ENCODE data around the gene PTN. TPM values are rescaled to one million over a fixed set of nuclear protein-coding genes. Genes with fewer than 3 reads are reported as not detected.

Gene PTN
- polyA plus RNA-seq, 3 donors, result not detected

DNA sequence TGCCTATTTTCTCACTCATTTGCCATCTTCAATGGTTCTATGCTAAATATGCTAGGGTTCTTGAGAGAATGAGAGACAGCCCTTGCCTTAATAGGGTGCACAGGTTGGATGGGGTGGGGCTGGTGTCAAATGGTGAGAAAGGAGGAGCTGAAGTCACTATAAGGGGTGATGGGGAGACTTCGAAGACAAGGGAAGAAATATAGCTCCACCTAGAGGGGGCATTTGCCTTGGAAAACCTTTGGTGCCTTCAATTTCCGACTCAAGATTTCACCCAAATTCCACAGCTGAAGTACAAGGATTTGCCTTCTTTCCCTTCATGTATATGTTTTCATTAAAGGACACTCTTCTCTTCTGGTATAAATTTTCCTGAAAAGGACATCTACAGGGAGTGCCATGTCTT is 5.6 kb downstream of the PTN start:
- Mint-ChIP-seq H3K9me3 (peaks cover 0 to 10% (median 4%) of the 10 kb centered on the region in 7 donors), H3K4me3 (no peak overlapping the region), H3K4me1 (no peaks in the 10 kb centered on the region), H3K27me3 (ENCODE audit: low read depth in 3 of 3) (no peaks in the 10 kb centered on the region), H3K36me3 (no peaks in the 10 kb centered on the region), H3K27ac (no peak overlapping the region)
- TF ChIP-seq, protein P1, sequence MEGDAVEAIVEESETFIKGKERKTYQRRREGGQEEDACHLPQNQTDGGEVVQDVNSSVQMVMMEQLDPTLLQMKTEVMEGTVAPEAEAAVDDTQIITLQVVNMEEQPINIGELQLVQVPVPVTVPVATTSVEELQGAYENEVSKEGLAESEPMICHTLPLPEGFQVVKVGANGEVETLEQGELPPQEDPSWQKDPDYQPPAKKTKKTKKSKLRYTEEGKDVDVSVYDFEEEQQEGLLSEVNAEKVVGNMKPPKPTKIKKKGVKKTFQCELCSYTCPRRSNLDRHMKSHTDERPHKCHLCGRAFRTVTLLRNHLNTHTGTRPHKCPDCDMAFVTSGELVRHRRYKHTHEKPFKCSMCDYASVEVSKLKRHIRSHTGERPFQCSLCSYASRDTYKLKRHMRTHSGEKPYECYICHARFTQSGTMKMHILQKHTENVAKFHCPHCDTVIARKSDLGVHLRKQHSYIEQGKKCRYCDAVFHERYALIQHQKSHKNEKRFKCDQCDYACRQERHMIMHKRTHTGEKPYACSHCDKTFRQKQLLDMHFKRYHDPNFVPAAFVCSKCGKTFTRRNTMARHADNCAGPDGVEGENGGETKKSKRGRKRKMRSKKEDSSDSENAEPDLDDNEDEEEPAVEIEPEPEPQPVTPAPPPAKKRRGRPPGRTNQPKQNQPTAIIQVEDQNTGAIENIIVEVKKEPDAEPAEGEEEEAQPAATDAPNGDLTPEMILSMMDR (IDR thresholded peaks at IDR 0.05), result no peak
- Histone ChIP-seq H3K4me3 (replicated peaks in 1 of 3; ENCODE audit: low read depth in 2 of 3, low read length in 3 of 3) (no peak overlapping the region), H3K27me3 (ENCODE audit: control insufficient read depth in 2 of 2, insufficient read depth in 2 of 2, low read length in 2 of 2) (no peaks in the 10 kb centered on the region), H3K4me2 (replicated peaks; ENCODE audit: extremely low read depth, low read length, poor library complexity, severe bottlenecking) (no peak overlapping the region), H3K79me2 (ENCODE audit: insufficient read depth, low read length) (no peaks in the 10 kb centered on the region), H3K4me1 (ENCODE audit: control insufficient read depth in 1 of 2, insufficient read depth in 2 of 2, low read length in 2 of 2) (no peaks in the 10 kb centered on the region), H4K20me1 (ENCODE audit: insufficient read depth, low read length) (no peaks in the 10 kb centered on the region), H2AFZ (ENCODE audit: insufficient read depth, low read depth, low read length, poor library complexity, severe bottlenecking) (no peak overlapping the region), H3K27ac (ENCODE audit: low read depth in 1 of 2, low read length in 2 of 2) (no peak overlapping the region), H3K9me3 (replicated peaks in 1 of 2; ENCODE audit: control insufficient read depth in 1 of 2, insufficient read depth in 1 of 2, low read length in 2 of 2) (peaks cover 4 to 6% of the 10 kb centered on the region in 2 donors), H3K36me3 (replicated peaks in 1 of 2; ENCODE audit: control insufficient read depth in 1 of 2, insufficient read depth in 2 of 2, low read length in 2 of 2) (no peaks in the 10 kb centered on the region), H3K9ac (ENCODE audit: insufficient read depth, low read length, poor library complexity, severe bottlenecking) (no peak overlapping the region)
- WGBS (ENCODE audit: insufficient coverage), result no CpG with 5 or more reads among the region's 2 CpGs
- no peak for DNase-seq
- intact Hi-C loops (cut with micrococcal nuclease), result no loop called here

DNA sequence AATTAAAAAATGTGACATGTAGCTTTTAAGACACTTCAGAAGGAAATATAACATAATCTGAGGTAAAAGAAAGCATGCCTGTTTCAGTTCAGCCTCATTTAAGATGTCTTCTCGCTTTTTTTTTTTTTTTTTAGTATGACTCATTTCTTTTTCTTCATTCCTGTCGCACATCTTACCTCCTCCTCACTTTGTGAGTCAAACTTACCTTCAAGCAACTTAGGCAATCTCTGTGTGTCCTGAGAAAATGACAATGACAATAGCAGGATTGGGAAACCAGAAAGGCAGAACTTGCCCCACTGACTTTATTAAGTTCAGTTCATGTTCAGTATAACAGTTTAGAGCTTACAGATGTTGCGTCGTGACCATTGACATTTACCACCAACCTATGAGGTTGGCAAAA is 7.7 kb downstream of the PTN start:
- H3K4me3 Mint-ChIP-seq, result no peak overlapping the region
- H3K4me1 Mint-ChIP-seq, result no peaks in the 10 kb centered on the region
- H3K4me2 ChIP-seq (replicated peaks; ENCODE audit: extremely low read depth, low read length, poor library complexity, severe bottlenecking), result no peak overlapping the region

More for the DNA sequence above, 7.7 kb downstream of the PTN start:
- H3K9me3 ChIP-seq (replicated peaks in 1 of 2; ENCODE audit: control insufficient read depth in 1 of 2, insufficient read depth in 1 of 2, low read length in 2 of 2), result peaks cover 4 to 11% of the 10 kb centered on the region in 2 donors
- no peak for DNase-seq
- no peaks in the 10 kb centered on the region for H3K79me2 ChIP-seq (ENCODE audit: insufficient read depth, low read length)
- WGBS (ENCODE audit: insufficient coverage), result 87% methylated on average over 3 of the region's 4 CpGs
- H3K9me3 Mint-ChIP-seq, result peaks cover 0 to 17% (median 4%) of the 10 kb centered on the region in 7 donors
- no peaks in the 10 kb centered on the region for H3K36me3 ChIP-seq (replicated peaks in 1 of 2; ENCODE audit: control insufficient read depth in 1 of 2, insufficient read depth in 2 of 2, low read length in 2 of 2)
- H4K20me1 ChIP-seq (ENCODE audit: insufficient read depth, low read length), result no peaks in the 10 kb centered on the region
- H3K27ac ChIP-seq (ENCODE audit: low read depth in 1 of 2, low read length in 2 of 2), result no peak overlapping the region
- H3K27me3 ChIP-seq (ENCODE audit: control insufficient read depth in 2 of 2, insufficient read depth in 2 of 2, low read length in 2 of 2), result no peaks in the 10 kb centered on the region
- no peak overlapping the region for H3K4me3 ChIP-seq (replicated peaks in 1 of 3; ENCODE audit: low read depth in 2 of 3, low read length in 3 of 3)
- no peaks in the 10 kb centered on the region for H3K4me1 ChIP-seq (ENCODE audit: control insufficient read depth in 1 of 2, insufficient read depth in 2 of 2, low read length in 2 of 2)
- no peaks in the 10 kb centered on the region for H3K36me3 Mint-ChIP-seq
- intact Hi-C loops (cut with micrococcal nuclease), result no loop called here
- no peak overlapping the region for H3K27ac Mint-ChIP-seq
- TF ChIP-seq, protein P1 (IDR thresholded peaks at IDR 0.05), result no peak
- no peak overlapping the region for H3K9ac ChIP-seq (ENCODE audit: insufficient read depth, low read length, poor library complexity, severe bottlenecking)
- H3K27me3 Mint-ChIP-seq (ENCODE audit: low read depth in 3 of 3), result no peaks in the 10 kb centered on the region
- H2AFZ ChIP-seq (ENCODE audit: insufficient read depth, low read depth, low read length, poor library complexity, severe bottlenecking), result no peak overlapping the region

Measured in CD14-positive monocyte (primary cell).